GM12878 (cell line): ENCODE measurements around the gene ACACA.

Source experiments
- ASH2L ChIP-seq: fragments of 300-600, 200-600 bp; sonication (generic); IDR thresholded peaks from 2 replicates; pipeline ENCODE4 v1.6.1; 2017; ENCODE audit warnings: low read depth, mild to moderate bottlenecking, borderline replicate concordance
- ATF3 ChIP-seq: IDR thresholded peaks from 2 replicates; pipeline ENCODE4 v1.6.1; 2011; ENCODE audit warnings: low read depth, mild to moderate bottlenecking, low read length, moderate library complexity, borderline replicate concordance; ENCODE audit errors: extremely low read depth
- CTCF ChIP-seq, 3 experiments: IDR thresholded peaks in 2 of 3; conservative IDR thresholded peaks in 1 of 3; 2 replicates each; pipeline ENCODE4 v1.5.1; 2011; ENCODE audit warnings: low read depth in 3 of 3, low read length in 3 of 3, mild to moderate bottlenecking in 3 of 3, control low read depth in 2 of 3, moderate library complexity in 2 of 3, inconsistent platforms in 1 of 3, mixed read lengths in 1 of 3; ENCODE audit not compliant: control insufficient read depth in 2 of 3, insufficient read depth in 1 of 3; ENCODE audit errors: extremely low read depth in 1 of 3
- GABPA ChIP-seq: IDR thresholded peaks from 2 replicates; pipeline ENCODE4 v1.6.1; 2014; ENCODE audit warnings: antibody characterized with exemption, low read depth, mild to moderate bottlenecking, inconsistent platforms
- HDAC6 ChIP-seq: fragments of 200-600 bp; sonication (generic); IDR thresholded peaks from one replicate; pipeline ENCODE4 v1.8.0; 2017; ENCODE audit warnings: antibody characterized with exemption; ENCODE audit not compliant: unreplicated experiment
- MAX ChIP-seq: IDR thresholded peaks from 2 replicates; pipeline ENCODE4 v1.6.1; 2012; ENCODE audit warnings: low read depth, low read length, improper control_type of control experiment
- MTA2 ChIP-seq: fragments of 450-650 bp; IDR thresholded peaks from 2 replicates; pipeline ENCODE4 v1.6.1; 2016; ENCODE audit warnings: low read depth, mild to moderate bottlenecking, moderate library complexity
- MXI1 ChIP-seq: fragments of 150-350 bp; IDR thresholded peaks from 2 replicates; pipeline ENCODE4 v1.6.1; 2011; ENCODE audit warnings: low read depth, mild to moderate bottlenecking, inconsistent platforms, low read length, improper control_type of control experiment
- PAX8 ChIP-seq: fragments of 450-650 bp; IDR thresholded peaks from 2 replicates; pipeline ENCODE4 v1.6.1; 2017; ENCODE audit warnings: mild to moderate bottlenecking, moderate library complexity
- POLR2A ChIP-seq: IDR thresholded peaks from 2 replicates; pipeline ENCODE4 v1.6.1; 2011; ENCODE audit warnings: low read depth, mild to moderate bottlenecking, low read length
- RFX5 ChIP-seq: IDR thresholded peaks from 2 replicates; pipeline ENCODE4 v1.6.1; 2011; ENCODE audit warnings: low read depth, low read length, improper control_type of control experiment
- ZNF207 ChIP-seq: fragments of 450-650 bp; IDR thresholded peaks from 2 replicates; pipeline ENCODE4 v1.6.1; 2014; ENCODE audit warnings: antibody characterized with exemption, mild to moderate bottlenecking, borderline replicate concordance
- ZNF24 ChIP-seq: fragments of 450-650 bp; IDR thresholded peaks from 2 replicates; pipeline ENCODE4 v1.6.1; 2017; ENCODE audit warnings: antibody characterized with exemption, mild to moderate bottlenecking
- ZNF274 ChIP-seq: IDR thresholded peaks from one replicate; pipeline ENCODE4 v1.8.0; 2011; ENCODE audit not compliant: insufficient read length, insufficient read depth

- no peak for TF ChIP-seq MXI1
- TF ChIP-seq MAX = no peak
- TF ChIP-seq CTCF (IDR thresholded peaks at IDR 0.05 in 2 of 3, conservative IDR thresholded peaks at IDR 0.05 in 1 of 3; ENCODE audit: control insufficient read depth in 2 of 3, extremely low read depth in 1 of 3, insufficient read depth in 1 of 3, low read depth in 3 of 3, low read length in 3 of 3) = no peak
- TF ChIP-seq ZNF207 = no peak
- no peak for TF ChIP-seq RFX5
- 0 out of 2 replicates have a peak, but pooled peaks have one; percentile 24 for TF ChIP-seq MTA2
- no peak for TF ChIP-seq HDAC6
- no peak for TF ChIP-seq PAX8
- TF ChIP-seq ZNF274 = no peak
- no peak for TF ChIP-seq ZNF24
- no peak for TF ChIP-seq POLR2A
- TF ChIP-seq GABPA = no peak
- TF ChIP-seq ASH2L = no peak
- TF ChIP-seq ATF3 = no peak
Observed at GRCh38 chr17:37310940-37311339, 95.7 kb downstream of the ACACA start.
